Keratinocyte (primary cell): ENCODE results near the gene CACNB4. TPM values are rescaled to one million over a fixed set of nuclear protein-coding genes. Genes with fewer than 3 reads are reported as not detected.

Experiments used
- DNase-seq: peaks from one replicate; pipeline ENCODE4 v3.0.0-alpha.2; 2011; ENCODE audit warnings: low read depth, missing footprints, low spot score
- FAIRE-seq: peaks from 2 replicates; lab custom pipeline; 2011; peaks lifted over from hg19 to GRCh38; lab: Jason Lieb, UNC
- H2AFZ ChIP-seq: 2 replicates; pipeline ENCODE4 v1.6.0; 2012; ENCODE audit warnings: low read length, control low read depth, inconsistent platforms; ENCODE audit not compliant: control insufficient read depth
- H3K27ac ChIP-seq: 2 replicates; pipeline ENCODE4 v1.5.1; 2011; ENCODE audit warnings: low read length; ENCODE audit not compliant: control insufficient read depth, insufficient read depth
- H3K27me3 ChIP-seq: 3 replicates; pipeline ENCODE4 v1.6.0; 2011; ENCODE audit warnings: low read length; ENCODE audit not compliant: control insufficient read depth, insufficient read depth; ENCODE audit errors: extremely low read depth
- H3K36me3 ChIP-seq, 2 experiments: 2 replicates in 1 of 2; 3 replicates in 1 of 2; pipeline ENCODE4 v1.5.1; 2011; ENCODE audit warnings: low read length in 2 of 2, mild to moderate bottlenecking in 1 of 2; ENCODE audit not compliant: control insufficient read depth in 2 of 2, insufficient read depth in 2 of 2; ENCODE audit errors: extremely low read depth in 1 of 2
- H3K4me1 ChIP-seq: 3 replicates; pipeline ENCODE4 v1.5.1; 2011; ENCODE audit warnings: low read length; ENCODE audit not compliant: control insufficient read depth, insufficient read depth; ENCODE audit errors: extremely low read depth
- H3K4me2 ChIP-seq: 3 replicates; pipeline ENCODE4 v1.6.0; 2011; ENCODE audit warnings: low read depth, low read length; ENCODE audit not compliant: control insufficient read depth, insufficient read depth; ENCODE audit errors: extremely low read depth
- H3K4me3 ChIP-seq, 3 experiments: fragments of 200-600 bp in 1 of 3; sonication (generic) in 1 of 3; 2 replicates in 2 of 3; 3 replicates in 1 of 3; pipeline ENCODE4 v1.5.1; 2011 to 2016; ENCODE audit warnings: low read length in 3 of 3, mild to moderate bottlenecking in 3 of 3, control low read depth in 2 of 3, inconsistent platforms in 1 of 3, low read depth in 1 of 3, mixed read lengths in 1 of 3, mixed run types in 1 of 3, moderate library complexity in 1 of 3; ENCODE audit not compliant: control insufficient read depth in 2 of 3, insufficient read depth in 2 of 3; ENCODE audit errors: extremely low read depth in 1 of 3
- H3K79me2 ChIP-seq: 2 replicates; pipeline ENCODE4 v1.6.0; 2012; ENCODE audit warnings: low read length; ENCODE audit not compliant: control insufficient read depth, insufficient read depth
- H3K9ac ChIP-seq: 3 replicates; pipeline ENCODE4 v1.6.0; 2011; ENCODE audit warnings: low read length; ENCODE audit not compliant: control insufficient read depth, insufficient read depth; ENCODE audit errors: extremely low read depth
- H3K9me1 ChIP-seq: 3 replicates; pipeline ENCODE4 v1.6.0; 2011; ENCODE audit warnings: low read length; ENCODE audit not compliant: control insufficient read depth, insufficient read depth; ENCODE audit errors: extremely low read depth
- H3K9me3 ChIP-seq: 2 replicates; pipeline ENCODE4 v1.5.1; 2012; ENCODE audit warnings: low read depth, low read length; ENCODE audit not compliant: control insufficient read depth
- H4K20me1 ChIP-seq: 3 replicates; pipeline ENCODE4 v1.6.0; 2011; ENCODE audit warnings: low read length; ENCODE audit not compliant: control insufficient read depth, insufficient read depth; ENCODE audit errors: extremely low read depth
- EZH2 ChIP-seq: IDR thresholded peaks from one replicate; pipeline ENCODE4 v1.6.1; 2012; ENCODE audit warnings: inconsistent platforms, mild to moderate bottlenecking, low read length, moderate library complexity
- dilution Hi-C: fragments of 300-500 bp; cut with MboI; formaldehyde crosslinking; loops from one replicate; pipeline ENCODE4 v1.7.0; 2020; ENCODE audit warnings: low sequenced_read_pairs; ENCODE audit not compliant: extremely low pct_ligation_motif_present
- polyA plus RNA-seq, 5 experiments: library from polyadenylated mRNA; depleted of rRNA in 3 of 5; stranded (reverse) in 3 of 5; stranded (forward) in 1 of 5; unstranded in 1 of 5; fragments of >200 nt; gene quantifications; 1 replicate in 1 of 5; 2 replicates in 3 of 5; 3 replicates in 1 of 5; pipeline versions ENCODE4 v1.2.1 to v1.2.3, GENCODE V29; 2011 to 2012; ENCODE audit warnings: missing spikeins in 2 of 5, low read depth in 1 of 5, low replicate concordance in 1 of 5
- TF ChIP-seq, protein P1 (sequence below), 3 experiments: IDR thresholded peaks in 1 of 3; conservative IDR thresholded peaks in 1 of 3; optimal IDR thresholded peaks in 1 of 3; 2 replicates in 2 of 3; 3 replicates in 1 of 3; pipeline versions ENCODE3 to v1.5.1; 2011; ENCODE audit warnings: low read length in 3 of 3, mild to moderate bottlenecking in 3 of 3, moderate library complexity in 2 of 3, control low read depth in 1 of 3, inconsistent platforms in 1 of 3; ENCODE audit not compliant: insufficient read depth in 2 of 3; ENCODE audit errors: extremely low read depth in 1 of 3

The CACNB4 gene
- polyA plus RNA-seq, 1 donor (not counting 4 experiments of a cell fraction or from before 2014, with no cell fraction given), result 0.30 TPM

GRCh38 chr2:151803811-151804210 is 295.0 kb downstream of the CACNB4 start:
- Histone ChIP-seq H3K36me3 (peaks cover 9 to 15% of the 10 kb centered on the region in 2 experiments), H3K9me1 (no peaks in the 10 kb centered on the region), H3K4me3 (no peak overlapping the region), H4K20me1 (no peaks in the 10 kb centered on the region), H3K9ac (no peak overlapping the region), H2AFZ (no peak overlapping the region), H3K4me1 (no peaks in the 10 kb centered on the region), H3K4me2 (no peak overlapping the region), H3K79me2 (no peaks in the 10 kb centered on the region), H3K9me3 (no peaks in the 10 kb centered on the region), H3K27ac (no peak overlapping the region), H3K27me3 (no peaks in the 10 kb centered on the region)
- dilution Hi-C loops, result no loop called here
- TF ChIP-seq, protein P1, sequence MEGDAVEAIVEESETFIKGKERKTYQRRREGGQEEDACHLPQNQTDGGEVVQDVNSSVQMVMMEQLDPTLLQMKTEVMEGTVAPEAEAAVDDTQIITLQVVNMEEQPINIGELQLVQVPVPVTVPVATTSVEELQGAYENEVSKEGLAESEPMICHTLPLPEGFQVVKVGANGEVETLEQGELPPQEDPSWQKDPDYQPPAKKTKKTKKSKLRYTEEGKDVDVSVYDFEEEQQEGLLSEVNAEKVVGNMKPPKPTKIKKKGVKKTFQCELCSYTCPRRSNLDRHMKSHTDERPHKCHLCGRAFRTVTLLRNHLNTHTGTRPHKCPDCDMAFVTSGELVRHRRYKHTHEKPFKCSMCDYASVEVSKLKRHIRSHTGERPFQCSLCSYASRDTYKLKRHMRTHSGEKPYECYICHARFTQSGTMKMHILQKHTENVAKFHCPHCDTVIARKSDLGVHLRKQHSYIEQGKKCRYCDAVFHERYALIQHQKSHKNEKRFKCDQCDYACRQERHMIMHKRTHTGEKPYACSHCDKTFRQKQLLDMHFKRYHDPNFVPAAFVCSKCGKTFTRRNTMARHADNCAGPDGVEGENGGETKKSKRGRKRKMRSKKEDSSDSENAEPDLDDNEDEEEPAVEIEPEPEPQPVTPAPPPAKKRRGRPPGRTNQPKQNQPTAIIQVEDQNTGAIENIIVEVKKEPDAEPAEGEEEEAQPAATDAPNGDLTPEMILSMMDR (optimal IDR thresholded peaks at IDR 0.05 in 1 of 3, IDR thresholded peaks at IDR 0.05 in 1 of 3, conservative IDR thresholded peaks at IDR 0.05 in 1 of 3; ENCODE audit: extremely low read depth in 1 of 3, insufficient read depth in 2 of 3, low read length in 3 of 3), result no peak
- TF ChIP-seq EZH2, result no peak
- FAIRE-seq, result no peak
- no peak for DNase-seq

GRCh38 chr2:151802315-151802714 is 296.5 kb downstream of the CACNB4 start:
- TF ChIP-seq, protein P1 (optimal IDR thresholded peaks at IDR 0.05 in 1 of 3, IDR thresholded peaks at IDR 0.05 in 1 of 3, conservative IDR thresholded peaks at IDR 0.05 in 1 of 3; ENCODE audit: extremely low read depth in 1 of 3, insufficient read depth in 2 of 3, low read length in 3 of 3), result no peak
- TF ChIP-seq EZH2, result no peak
- FAIRE-seq, result no peak
- no peak for DNase-seq
- H3K79me2 ChIP-seq, result no peaks in the 10 kb centered on the region
- H3K4me1 ChIP-seq, result no peaks in the 10 kb centered on the region
- no peaks in the 10 kb centered on the region for H3K9me1 ChIP-seq
- peaks cover 9 to 13% of the 10 kb centered on the region in 2 experiments for H3K36me3 ChIP-seq
- no peaks in the 10 kb centered on the region for H3K27me3 ChIP-seq
- H3K27ac ChIP-seq, result no peak overlapping the region
- dilution Hi-C loops, result no loop called here
- no peaks in the 10 kb centered on the region for H3K9me3 ChIP-seq
- no peaks in the 10 kb centered on the region for H4K20me1 ChIP-seq
- no peak overlapping the region for H3K9ac ChIP-seq
- H2AFZ ChIP-seq, result no peak overlapping the region
- no peak overlapping the region for H3K4me2 ChIP-seq
- H3K4me3 ChIP-seq, result no peak overlapping the region
